Hepatocyte (in vitro differentiated cells): ENCODE measurements around the gene LIN28B. TPM values are rescaled to one million over a fixed set of nuclear protein-coding genes. Genes with fewer than 3 reads are reported as not detected.

Experiments used
- DNase-seq: peaks from one replicate; pipeline ENCODE4 v3.0.0-alpha.2; 2016; ENCODE audit warnings: low spot score
- H2AFZ ChIP-seq: fragments of 200-600 bp; sonication (generic); 2 replicates; pipeline ENCODE4 v1.6.0; 2016; ENCODE audit warnings: antibody characterized with exemption, mild to moderate bottlenecking
- H3K27ac ChIP-seq: fragments of 200-600 bp; sonication (generic); 2 replicates; pipeline ENCODE4 v1.5.1; 2016; ENCODE audit warnings: mild to moderate bottlenecking
- H3K27me3 ChIP-seq: fragments of 200-600 bp; sonication (generic); 2 replicates; pipeline ENCODE4 v1.6.1; 2016
- H3K36me3 ChIP-seq: fragments of 200-600 bp; sonication (generic); replicated peaks from 2 replicates; pipeline ENCODE4 v1.5.1; 2016; ENCODE audit warnings: low read depth; ENCODE audit not compliant: insufficient read depth
- H3K4me1 ChIP-seq: fragments of 200-600 bp; sonication (generic); 2 replicates; pipeline ENCODE4 v1.5.1; 2016; ENCODE audit warnings: mild to moderate bottlenecking, moderate library complexity; ENCODE audit not compliant: insufficient read depth
- H3K4me2 ChIP-seq: fragments of 200-600 bp; sonication (generic); 2 replicates; pipeline ENCODE4 v1.6.0; 2016
- H3K4me3 ChIP-seq: fragments of 200-600 bp; sonication (generic); 2 replicates; pipeline ENCODE4 v1.5.1; 2016; ENCODE audit warnings: mild to moderate bottlenecking
- H3K79me2 ChIP-seq: fragments of 200-600 bp; sonication (generic); 2 replicates; pipeline ENCODE4 v1.6.0; 2017; ENCODE audit warnings: mild to moderate bottlenecking
- H3K9me2 ChIP-seq: fragments of 200-600 bp; sonication (generic); replicated peaks from 2 replicates; pipeline ENCODE4 v1.6.0; 2017; ENCODE audit warnings: mild to moderate bottlenecking; ENCODE audit not compliant: insufficient read depth
- H3K9me3 ChIP-seq: fragments of 200-600 bp; sonication (generic); 2 replicates; pipeline ENCODE4 v1.5.1; 2016; ENCODE audit warnings: low read depth, mild to moderate bottlenecking
- H4K20me1 ChIP-seq: fragments of 200-600 bp; sonication (generic); 2 replicates; pipeline ENCODE4 v1.6.0; 2016; ENCODE audit warnings: mild to moderate bottlenecking; ENCODE audit not compliant: insufficient read depth, poor library complexity, severe bottlenecking
- CTCF ChIP-seq: fragments of 200-600 bp; sonication (generic); IDR thresholded peaks from 2 replicates; pipeline ENCODE4 v1.5.1; 2016; ENCODE audit warnings: antibody characterized with exemption, mild to moderate bottlenecking; ENCODE audit not compliant: poor library complexity
- EZH2 ChIP-seq: fragments of 200-600 bp; sonication (generic); IDR thresholded peaks from 2 replicates; pipeline ENCODE4 v1.6.1; 2016; ENCODE audit warnings: antibody characterized with exemption, mild to moderate bottlenecking, borderline replicate concordance
- EZH2phosphoT487 ChIP-seq: fragments of 200-600 bp; sonication (generic); IDR thresholded peaks from one replicate; pipeline ENCODE4 v1.6.1; 2018; ENCODE audit warnings: antibody characterized with exemption, mild to moderate bottlenecking, low read depth, moderate library complexity; ENCODE audit not compliant: unreplicated experiment, severe bottlenecking
- WGBS: methylation state at CpG from one replicate; pipeline ENCODE4 v1.1.6; 2016; ENCODE audit warnings: low lambda C conversion rate; ENCODE audit errors: missing lambda C conversion rate; 5-methylcytosine and 5-hydroxymethylcytosine counted together
- polyA plus RNA-seq: library from polyadenylated mRNA; unstranded; fragments of >200 nt; fragmentation: Nextera tagmentation; extraction: Ambion mirVana; gene quantifications from 2 replicates; pipeline ENCODE4 v1.2.1, GENCODE V29; 2016
- total RNA-seq: library from RNA; depleted of rRNA; stranded (reverse); fragments of >200 nt; gene quantifications from 2 replicates; pipeline ENCODE4 v1.2.3, GENCODE V29; 2014

The LIN28B gene
- total and polyA plus RNA-seq, 2 experiments from 2014 or later, result 1.8 to 8.9 TPM

- TF ChIP-seq EZH2 (no peak), EZH2phosphoT487 (no peak), CTCF (no peak)
- Histone ChIP-seq H3K27me3 (no peaks in the 10 kb centered on the region), H3K9me2 (no peaks in the 10 kb centered on the region), H4K20me1 (no peaks in the 10 kb centered on the region), H3K9me3 (no peaks in the 10 kb centered on the region), H3K36me3 (no peaks in the 10 kb centered on the region), H3K4me3 (no peak overlapping the region), H3K79me2 (peaks cover 11% of the 10 kb centered on the region), H2AFZ (no peak overlapping the region), H3K4me2 (no peak overlapping the region), H3K27ac (no peak overlapping the region), H3K4me1 (no peaks in the 10 kb centered on the region)
- WGBS, result 92% methylated on average over 1 of the region's 1 CpG
- DNase-seq, result no peak
Observed at GRCh38 chr6:105022416-105022815, 65.5 kb downstream of the LIN28B start.

GRCh38 chr6:105024803-105025202 is 67.9 kb downstream of the LIN28B start:
- Histone ChIP-seq H3K27me3 (no peaks in the 10 kb centered on the region), H3K4me2 (no peak overlapping the region), H3K4me1 (no peaks in the 10 kb centered on the region), H3K9me2 (no peaks in the 10 kb centered on the region), H3K9me3 (no peaks in the 10 kb centered on the region), H3K4me3 (no peak overlapping the region), H3K27ac (no peak overlapping the region), H2AFZ (peak overlapping the region; percentile 23), H3K36me3 (no peaks in the 10 kb centered on the region), H3K79me2 (peaks cover 5% of the 10 kb centered on the region), H4K20me1 (no peaks in the 10 kb centered on the region)
- WGBS, result 59% methylated on average over 3 of the region's 3 CpGs
- no peak for DNase-seq
- TF ChIP-seq EZH2phosphoT487, result no peak
- no peak for TF ChIP-seq EZH2
- TF ChIP-seq CTCF, result no peak

GRCh38 chr6:105028898-105029297 is 72.0 kb downstream of the LIN28B start:
- Histone ChIP-seq H3K4me1 (no peaks in the 10 kb centered on the region), H2AFZ (no peak overlapping the region), H3K9me2 (no peaks in the 10 kb centered on the region), H3K27ac (no peak overlapping the region), H3K36me3 (no peaks in the 10 kb centered on the region), H4K20me1 (no peaks in the 10 kb centered on the region), H3K4me2 (no peak overlapping the region), H3K9me3 (no peaks in the 10 kb centered on the region), H3K4me3 (no peak overlapping the region), H3K79me2 (peaks cover under 1% of the 10 kb centered on the region), H3K27me3 (no peaks in the 10 kb centered on the region)
- no peak for DNase-seq
- TF ChIP-seq EZH2 (no peak), CTCF (no peak), EZH2phosphoT487 (no peak)
- 88% methylated on average over 4 of the region's 4 CpGs for WGBS

- H3K27ac ChIP-seq, result no peak overlapping the region
- no peaks in the 10 kb centered on the region for H3K9me2 ChIP-seq
- H4K20me1 ChIP-seq, result no peaks in the 10 kb centered on the region
- DNase-seq, result no peak
- H3K36me3 ChIP-seq, result no peaks in the 10 kb centered on the region
- H2AFZ ChIP-seq, result no peak overlapping the region
- TF ChIP-seq CTCF, result no peak
- TF ChIP-seq EZH2phosphoT487, result no peak
- no peak for TF ChIP-seq EZH2
- no peak overlapping the region for H3K4me3 ChIP-seq
- no peaks in the 10 kb centered on the region for H3K9me3 ChIP-seq
- H3K79me2 ChIP-seq, result no peaks in the 10 kb centered on the region
- WGBS, result 90% methylated on average over 2 of the region's 2 CpGs
- H3K4me2 ChIP-seq, result no peak overlapping the region
- H3K4me1 ChIP-seq, result no peaks in the 10 kb centered on the region
- no peaks in the 10 kb centered on the region for H3K27me3 ChIP-seq
Observed at GRCh38 chr6:105029581-105029980, 72.7 kb downstream of the LIN28B start.
